HFFc6 (cell line): ENCODE results near the gene NAALADL1. TPM values are rescaled to one million over a fixed set of nuclear protein-coding genes. Genes with fewer than 3 reads are reported as not detected.
"Not testable (repeated sequence)": the region's sequence is repeated elsewhere in the genome, so short reads cannot be mapped to it uniquely, and the experiment has no call there.

Experiments used
- DNase-seq: peaks from one replicate; pipeline ENCODE4 v3.0.0-alpha.2; 2018
- H3K27ac Mint-ChIP-seq: 2 replicates; pipeline ENCODE4 v1.8.0; 2020; ENCODE audit warnings: mild to moderate bottlenecking, mixed read lengths
- H3K27me3 Mint-ChIP-seq: 2 replicates; pipeline ENCODE4 v1.8.0; 2021; ENCODE audit warnings: mild to moderate bottlenecking, moderate library complexity, mixed read lengths; ENCODE audit not compliant: insufficient read depth
- H3K36me3 Mint-ChIP-seq: 2 replicates; pipeline ENCODE4 v1.8.0; 2021; ENCODE audit warnings: low read depth, mixed read lengths
- H3K4me1 Mint-ChIP-seq: 2 replicates; pipeline ENCODE4 v1.8.0; 2020; ENCODE audit warnings: low read depth, mixed read lengths
- H3K4me3 Mint-ChIP-seq: 2 replicates; pipeline ENCODE4 v1.8.0; 2020; ENCODE audit warnings: mild to moderate bottlenecking, moderate library complexity, mixed read lengths
- H3K9me3 Mint-ChIP-seq: 2 replicates; pipeline ENCODE4 v1.8.0; 2020; ENCODE audit warnings: mild to moderate bottlenecking, mixed read lengths
- CTCF ChIP-seq: fragments of 200-600 bp; sonication (generic); IDR thresholded peaks from 2 replicates; pipeline ENCODE4 v1.5.0; 2021; ENCODE audit warnings: antibody characterized with exemption, mild to moderate bottlenecking
- total RNA-seq, 6 experiments: library from RNA; stranded (reverse); fragmentation: NEBNext Ultra II Directional; extraction: Animal tissue kit (Norgen Biotek cat#: 25700); gene quantifications; 2 replicates in 1 of 6; 3 replicates in 5 of 6; pipeline ENCODE4 v1.2.3, GENCODE V29; 2021

The NAALADL1 gene
- total RNA-seq, 6 experiments from 2014 or later, result not detected

DNA sequence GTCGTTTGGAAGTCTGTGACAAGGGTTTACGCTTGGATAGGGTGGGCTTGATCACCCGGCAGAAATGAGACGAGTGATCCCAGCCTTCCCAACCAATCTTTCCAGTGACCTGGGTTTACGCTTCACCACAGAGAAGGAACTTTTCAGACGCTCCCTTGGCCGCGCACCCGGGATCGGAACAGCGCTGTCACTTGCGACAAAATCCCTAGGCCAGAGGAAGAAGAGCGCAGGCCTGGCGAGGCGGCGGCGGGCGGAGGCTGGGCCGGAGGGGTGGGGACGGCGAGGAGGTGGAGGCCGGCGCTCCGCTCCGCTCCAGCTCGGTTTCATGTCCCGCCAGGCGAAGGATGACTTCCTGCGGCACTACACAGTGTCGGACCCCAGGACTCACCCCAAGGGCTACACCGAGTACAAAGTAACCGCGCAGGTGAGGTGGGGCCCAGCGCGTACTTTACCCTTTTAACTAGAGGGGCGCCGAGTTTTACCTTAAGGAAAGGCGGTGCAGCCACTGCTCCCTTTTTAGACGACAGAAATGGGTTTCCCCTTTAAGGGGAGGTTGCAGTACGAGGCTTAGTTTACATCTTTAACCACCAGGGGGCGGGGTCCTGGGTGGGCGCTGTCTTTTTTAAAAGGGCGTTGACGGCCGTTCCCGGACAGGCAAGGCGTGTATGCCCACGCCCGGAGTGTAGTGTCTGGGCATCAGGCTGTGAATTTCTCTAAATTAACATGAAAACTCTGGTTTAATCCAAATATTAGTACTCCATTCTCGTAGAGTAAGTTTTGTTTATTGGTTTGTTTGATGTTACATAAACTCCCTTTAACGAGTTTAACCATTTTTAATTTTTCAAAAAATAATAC, 30.9 kb downstream of the NAALADL1 start, which contains the start of gene SNX15:
TSS of gene SNX15 (plus strand) at position 227 of the 855 bp plus-strand sequence. CDS start at position 326, 99 bp downstream.
- no peaks in the 10 kb centered on the region for H3K27me3 Mint-ChIP-seq
- peak within 1 kb of the TSS; percentile 86 for H3K4me3 Mint-ChIP-seq
- peak; percentile 97 for TF ChIP-seq CTCF
- peak within 1 kb of the TSS; percentile 79 for H3K27ac Mint-ChIP-seq
- H3K36me3 Mint-ChIP-seq, result no peaks in the 10 kb centered on the region
- no peaks in the 10 kb centered on the region for H3K9me3 Mint-ChIP-seq
- peaks cover 18% of the 10 kb centered on the region for H3K4me1 Mint-ChIP-seq
- DNase-seq, result peak; percentile 94

DNA sequence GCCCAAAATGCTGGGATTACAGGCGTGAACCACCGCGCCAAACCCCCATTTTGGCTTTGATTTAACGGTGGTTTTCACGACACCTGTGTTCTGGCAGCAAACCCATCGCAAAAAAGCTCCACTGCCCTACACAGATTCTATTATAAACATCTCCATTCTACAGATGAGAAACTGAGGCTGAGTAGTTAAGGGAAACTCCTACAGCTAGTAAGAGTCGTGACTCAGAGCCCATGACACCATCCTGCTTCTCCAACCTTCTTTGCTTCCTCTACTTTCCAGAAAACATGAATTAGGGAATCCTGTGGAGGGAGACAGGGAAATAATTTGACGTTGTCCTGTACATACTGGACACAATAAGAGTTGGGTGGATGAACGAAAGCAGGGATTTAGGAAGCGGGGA, 31.5 kb downstream of the NAALADL1 start:
- no peaks in the 10 kb centered on the region for H3K9me3 Mint-ChIP-seq
- no peaks in the 10 kb centered on the region for H3K36me3 Mint-ChIP-seq
- H3K4me1 Mint-ChIP-seq, result peaks cover 18% of the 10 kb centered on the region
- H3K4me3 Mint-ChIP-seq, result peak overlapping the region; percentile 86
- TF ChIP-seq CTCF, result no peak
- H3K27me3 Mint-ChIP-seq, result no peaks in the 10 kb centered on the region
- H3K27ac Mint-ChIP-seq, result peak overlapping the region; percentile 79
- DNase-seq, result peak; percentile 40

DNA sequence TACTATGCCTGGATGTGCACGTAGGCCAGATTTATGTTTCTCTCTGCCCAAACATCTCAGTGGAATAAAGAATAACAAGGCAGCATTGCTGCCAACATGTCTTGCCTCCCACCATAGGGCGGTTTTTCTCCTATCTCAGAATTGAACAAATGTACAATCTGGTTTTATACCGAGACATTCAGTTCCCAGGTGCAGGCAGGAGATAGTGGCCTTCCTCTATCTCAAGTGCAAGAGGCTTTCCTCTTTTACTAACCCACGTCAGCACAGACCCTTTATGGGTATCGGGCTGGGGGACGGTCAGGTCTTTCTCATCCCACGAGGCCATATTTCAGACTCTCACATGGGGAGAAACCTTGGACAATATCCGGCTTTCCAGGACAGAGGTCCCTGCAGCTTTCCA, 34.9 kb downstream of the NAALADL1 start:
- H3K27me3 Mint-ChIP-seq, H3K4me3 Mint-ChIP-seq: not testable (repeated sequence)
- peaks cover 15% of the 10 kb centered on the region for H3K4me1 Mint-ChIP-seq

DNA sequence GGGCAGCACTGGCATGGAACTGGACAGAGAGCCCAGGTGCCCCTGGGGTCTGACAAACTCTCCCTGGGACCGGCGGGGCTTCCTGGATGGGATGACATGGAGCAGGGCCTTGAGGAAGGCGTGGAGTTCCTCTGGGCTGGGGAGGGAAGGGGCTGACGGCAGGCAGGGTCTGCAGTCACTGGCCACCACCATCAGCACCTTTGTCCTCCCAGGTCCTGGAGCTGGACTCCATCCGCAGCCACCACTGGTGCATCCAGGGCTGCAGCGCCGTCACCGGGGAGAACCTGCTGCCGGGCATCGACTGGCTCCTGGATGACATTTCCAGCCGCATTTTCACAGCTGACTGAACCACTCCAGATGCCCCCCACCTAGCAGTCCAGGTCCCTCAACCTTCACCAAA, 36.8 kb downstream of the NAALADL1 start:
- peaks cover 2% of the 10 kb centered on the region for H3K27me3 Mint-ChIP-seq
- H3K4me1 Mint-ChIP-seq, result peaks cover 5% of the 10 kb centered on the region
- no peak for DNase-seq
- H3K27ac Mint-ChIP-seq, result no peak overlapping the region
- H3K36me3 Mint-ChIP-seq, result peaks cover 6% of the 10 kb centered on the region
- no peaks in the 10 kb centered on the region for H3K9me3 Mint-ChIP-seq
- TF ChIP-seq CTCF, result no peak
- H3K4me3 Mint-ChIP-seq, result no peak overlapping the region

More for the DNA sequence above, 34.9 kb downstream of the NAALADL1 start:
- H3K27ac Mint-ChIP-seq, H3K36me3 Mint-ChIP-seq, DNase-seq, H3K9me3 Mint-ChIP-seq: not testable (repeated sequence)

DNA sequence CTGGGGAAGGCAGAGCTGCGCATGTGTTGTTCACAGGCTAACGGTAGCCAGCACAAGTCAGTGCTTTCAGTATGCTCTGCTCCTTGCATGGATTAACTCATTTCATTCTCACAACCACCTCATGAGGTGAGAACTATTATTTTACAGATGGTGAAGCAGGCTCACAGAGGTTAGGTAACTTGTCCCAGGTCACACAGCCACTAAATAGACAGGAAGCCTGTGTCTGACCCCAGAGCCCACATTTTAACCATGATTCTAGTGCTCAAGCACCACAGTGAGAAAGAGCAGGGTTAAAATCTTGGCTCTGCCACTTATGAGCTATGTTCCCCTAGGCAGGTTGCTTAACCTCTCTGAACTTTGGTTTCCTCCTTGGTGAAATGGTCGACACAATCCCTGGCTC, 37.4 kb downstream of the NAALADL1 start:
- peaks cover 4% of the 10 kb centered on the region for H3K27me3 Mint-ChIP-seq
- peaks cover 9% of the 10 kb centered on the region for H3K4me1 Mint-ChIP-seq
- TF ChIP-seq CTCF, result no peak
- no peak for DNase-seq
- no peak overlapping the region for H3K27ac Mint-ChIP-seq
- no peaks in the 10 kb centered on the region for H3K9me3 Mint-ChIP-seq
- peaks cover 10% of the 10 kb centered on the region for H3K36me3 Mint-ChIP-seq
- H3K4me3 Mint-ChIP-seq, result no peak overlapping the region

DNA sequence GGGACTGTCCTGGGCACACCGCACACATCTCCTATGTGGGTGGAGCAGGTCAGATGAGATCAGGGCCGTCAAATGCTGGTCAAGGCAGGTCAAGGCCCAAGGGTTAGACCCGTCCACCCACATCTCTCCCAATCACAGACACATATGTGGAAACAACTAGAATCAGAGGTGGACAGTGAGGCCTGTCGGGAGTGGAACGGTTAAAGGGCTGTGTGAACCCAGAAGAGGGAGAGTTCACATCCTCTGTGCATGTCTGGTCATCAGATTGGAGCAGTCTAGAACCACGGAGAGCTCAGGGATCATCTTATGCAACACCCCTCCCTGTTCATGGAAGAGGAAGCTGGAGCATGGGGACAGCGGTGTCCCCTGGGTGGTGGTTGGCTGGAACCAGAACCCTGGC, 38.5 kb downstream of the NAALADL1 start:
- no peak overlapping the region for H3K27ac Mint-ChIP-seq
- no peaks in the 10 kb centered on the region for H3K9me3 Mint-ChIP-seq
- peaks cover 10% of the 10 kb centered on the region for H3K36me3 Mint-ChIP-seq

More for the DNA sequence above, 38.5 kb downstream of the NAALADL1 start:
- Mint-ChIP-seq H3K4me1 (peaks cover 9% of the 10 kb centered on the region), H3K4me3 (no peak overlapping the region), H3K27me3 (peaks cover 6% of the 10 kb centered on the region)
- TF ChIP-seq CTCF, result no peak
- DNase-seq, result no peak
